Natural killer cell (primary cell): ENCODE results near the gene WRAP53. TPM values are rescaled to one million over a fixed set of nuclear protein-coding genes. Genes with fewer than 3 reads are reported as not detected.

Experiments
- ATAC-seq, 3 donors: fragments of 150-1000 bp in 2 of 3; fragments of 200-7000 bp in 1 of 3; cut with Tn5 transposase; 1 replicate in 1 of 3; 2 replicates in 2 of 3; pipeline ENCODE4 v1.10.0; 2021; ENCODE audit warnings: mild to moderate bottlenecking in 2 of 3, moderate library complexity in 2 of 3
- DNase-seq, 2 donors: peaks; one replicate each; pipeline versions ENCODE4 v3.0.0 to v3.0.0-alpha.2; 2013 to 2021; ENCODE audit warnings: mixed read lengths in 1 of 2
- H3K27ac ChIP-seq: one replicate; pipeline ENCODE4 v1.5.1; 2013; ENCODE audit warnings: mild to moderate bottlenecking, low read length
- H3K27me3 ChIP-seq: one replicate; pipeline ENCODE4 v1.6.1; 2013; ENCODE audit warnings: low read length; ENCODE audit not compliant: control insufficient read depth, insufficient read depth
- H3K36me3 ChIP-seq: one replicate; pipeline ENCODE4 v1.6.1; 2013; ENCODE audit warnings: low read length; ENCODE audit not compliant: control insufficient read depth, insufficient read depth
- H3K4me1 ChIP-seq: one replicate; pipeline ENCODE4 v1.6.1; 2013; ENCODE audit warnings: low read length; ENCODE audit not compliant: control insufficient read depth, insufficient read depth
- H3K4me3 ChIP-seq: one replicate; pipeline ENCODE4 v1.5.1; 2013; ENCODE audit warnings: low read length
- H3K9me3 ChIP-seq: one replicate; pipeline ENCODE4 v1.6.1; 2013; ENCODE audit warnings: low read length; ENCODE audit not compliant: control insufficient read depth, insufficient read depth
- H3K27ac Mint-ChIP-seq, 2 donors: one replicate each; pipeline ENCODE4 v1.8.0; 2022; ENCODE audit warnings: mild to moderate bottlenecking in 2 of 2, mixed read lengths in 2 of 2, moderate library complexity in 1 of 2
- H3K27me3 Mint-ChIP-seq, 2 donors: one replicate each; pipeline ENCODE4 v1.8.0; 2022; ENCODE audit warnings: low read depth in 2 of 2, mixed read lengths in 2 of 2
- H3K36me3 Mint-ChIP-seq: one replicate; pipeline ENCODE4 v1.8.0; 2022; ENCODE audit warnings: mixed read lengths
- H3K4me1 Mint-ChIP-seq, 2 donors: one replicate each; pipeline ENCODE4 v1.8.0; 2022; ENCODE audit warnings: mixed read lengths in 2 of 2
- H3K4me3 Mint-ChIP-seq: one replicate; pipeline ENCODE4 v1.8.0; 2022; ENCODE audit warnings: mild to moderate bottlenecking, moderate library complexity, mixed read lengths
- H3K9me3 Mint-ChIP-seq, 2 donors: one replicate each; pipeline ENCODE4 v1.8.0; 2022; ENCODE audit warnings: mixed read lengths in 2 of 2
- WGBS: methylation state at CpG from one replicate; pipeline ENCODE4 v1.1.7; 2013; ENCODE audit warnings: missing lambda C conversion rate; ENCODE audit not compliant: insufficient coverage; 5-methylcytosine and 5-hydroxymethylcytosine counted together
- intact Hi-C: fragments of 100-400 bp; cut with micrococcal nuclease; formaldehyde crosslinking; loops from one replicate; pipeline ENCODE4 v1.14.2; 2022
- total RNA-seq, 4 donors: library from RNA; stranded (reverse); fragments of 120-200 nt in 1 of 4; gene quantifications; one replicate each; pipeline versions ENCODE4 v1.2.3 to v1.2.4, GENCODE V29; 2013 to 2022
- TF ChIP-seq, protein P1 (sequence below): fragments of 200-600 bp; IDR thresholded peaks from one replicate; pipeline ENCODE4 v1.8.0; 2022; ENCODE audit warnings: antibody characterized with exemption

The WRAP53 gene
- total RNA-seq, 3 donors from 2014 or later (not counting 1 experiment from before 2014, with no cell fraction given), result 9.9 to 12.8 (median 12.0) TPM

DNA sequence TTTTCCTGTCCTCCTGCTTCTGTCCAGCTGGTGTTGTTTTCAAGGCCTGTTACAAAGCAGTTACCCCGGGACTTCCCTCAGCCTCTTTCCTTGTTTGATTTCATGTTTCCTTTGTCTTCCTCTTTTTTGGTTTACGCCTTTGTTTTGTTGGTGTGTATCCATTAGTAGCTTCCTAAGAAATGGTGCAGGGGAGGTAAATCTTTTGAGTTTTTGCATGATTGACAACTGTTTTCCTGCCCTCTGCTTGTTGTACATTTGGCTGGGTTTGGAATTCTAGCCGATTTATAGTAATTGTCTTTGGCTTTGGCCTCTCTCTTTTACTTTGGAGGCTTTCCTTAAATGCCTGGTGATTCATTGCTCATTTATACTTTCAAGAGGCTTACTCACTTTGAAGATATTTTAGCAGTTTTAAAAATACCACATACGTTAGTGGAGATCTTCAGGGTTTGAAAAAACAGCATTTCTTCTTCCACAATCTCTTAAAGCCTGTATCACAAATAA lies 62.1 kb downstream of the WRAP53 start:
- Mint-ChIP-seq H3K9me3 (no peaks in the 10 kb centered on the region), H3K27me3 (peaks cover 0 to 19% of the 10 kb centered on the region in 2 donors), H3K4me1 (no peaks in the 10 kb centered on the region), H3K36me3 (no peaks in the 10 kb centered on the region), H3K4me3 (no peak overlapping the region), H3K27ac (no peak overlapping the region)
- Histone ChIP-seq H3K36me3 (no peaks in the 10 kb centered on the region), H3K4me3 (no peak overlapping the region), H3K4me1 (no peaks in the 10 kb centered on the region), H3K9me3 (no peaks in the 10 kb centered on the region), H3K27me3 (no peaks in the 10 kb centered on the region), H3K27ac (no peak overlapping the region)
- intact Hi-C loops, result no loop called here
- TF ChIP-seq, protein P1, sequence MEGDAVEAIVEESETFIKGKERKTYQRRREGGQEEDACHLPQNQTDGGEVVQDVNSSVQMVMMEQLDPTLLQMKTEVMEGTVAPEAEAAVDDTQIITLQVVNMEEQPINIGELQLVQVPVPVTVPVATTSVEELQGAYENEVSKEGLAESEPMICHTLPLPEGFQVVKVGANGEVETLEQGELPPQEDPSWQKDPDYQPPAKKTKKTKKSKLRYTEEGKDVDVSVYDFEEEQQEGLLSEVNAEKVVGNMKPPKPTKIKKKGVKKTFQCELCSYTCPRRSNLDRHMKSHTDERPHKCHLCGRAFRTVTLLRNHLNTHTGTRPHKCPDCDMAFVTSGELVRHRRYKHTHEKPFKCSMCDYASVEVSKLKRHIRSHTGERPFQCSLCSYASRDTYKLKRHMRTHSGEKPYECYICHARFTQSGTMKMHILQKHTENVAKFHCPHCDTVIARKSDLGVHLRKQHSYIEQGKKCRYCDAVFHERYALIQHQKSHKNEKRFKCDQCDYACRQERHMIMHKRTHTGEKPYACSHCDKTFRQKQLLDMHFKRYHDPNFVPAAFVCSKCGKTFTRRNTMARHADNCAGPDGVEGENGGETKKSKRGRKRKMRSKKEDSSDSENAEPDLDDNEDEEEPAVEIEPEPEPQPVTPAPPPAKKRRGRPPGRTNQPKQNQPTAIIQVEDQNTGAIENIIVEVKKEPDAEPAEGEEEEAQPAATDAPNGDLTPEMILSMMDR, result no peak
- 83% methylated on average over 4 of the region's 4 CpGs for WGBS
- ATAC-seq (no peak), DNase-seq (no peak)

Other genes starting within 250 kb of the WRAP53 start
- gene FGF11, start 249.0 kb upstream of the WRAP53 start, total RNA-seq, result 1 to 10 TPM; 1.2 to 4.2 (median 1.9) TPM
- 10 to 100 TPM in 2 of 3 donors, 1 to 10 TPM in 1; 9.8 to 10.4 (median 10.2) TPM for gene CHRNB1, start 243.4 kb upstream of the WRAP53 start, total RNA-seq
- 10 to 100 TPM; 64.0 to 72.5 (median 68.4) TPM for gene ZBTB4, start 208.8 kb upstream of the WRAP53 start, total RNA-seq
- gene SLC35G6, start 207.0 kb upstream of the WRAP53 start, total RNA-seq, result not detected
- gene POLR2A, start 204.1 kb upstream of the WRAP53 start, total RNA-seq, result 100 to 1,000 TPM; 515 to 879 (median 524) TPM
- gene TNFSF12, start 139.4 kb upstream of the WRAP53 start, total RNA-seq, result 10 to 100 TPM; 49.1 to 62.6 (median 60.3) TPM
- 10 to 100 TPM in 1 of 3 donors, 1 to 10 TPM in 2; 2.7 to 11.1 (median 2.7) TPM for gene TNFSF13, start 129.7 kb upstream of the WRAP53 start, total RNA-seq
- gene SENP3, start 126.6 kb upstream of the WRAP53 start, total RNA-seq, result 10 to 100 TPM; 36.9 to 42.3 (median 39.1) TPM
- gene CD68, start 108.8 kb upstream of the WRAP53 start, total RNA-seq, result 10 to 100 TPM in 2 of 3 donors, 1 to 10 TPM in 1; 1.4 to 24.7 (median 13.0) TPM
- gene MPDU1, start 104.6 kb upstream of the WRAP53 start, total RNA-seq, result 10 to 100 TPM; 26.3 to 29.2 (median 27.1) TPM
- gene SOX15, start 98.4 kb upstream of the WRAP53 start, total RNA-seq, result under 1 TPM in 1 of 3 donors, not detected in 2; 0.27 TPM
- gene FXR2, start 73.6 kb upstream of the WRAP53 start, total RNA-seq, result 10 to 100 TPM; 23.7 to 40.2 (median 29.5) TPM
- gene SAT2, start 60.7 kb upstream of the WRAP53 start, total RNA-seq, result 10 to 100 TPM; 63.0 to 71.6 (median 70.1) TPM
- not detected for gene SHBG, start 58.3 kb upstream of the WRAP53 start, total RNA-seq
- gene ATP1B2, start 37.6 kb upstream of the WRAP53 start, total RNA-seq, result under 1 TPM in 2 of 3 donors, not detected in 1; 0.18 to 0.19 TPM
- gene TP53, start 987 bp upstream of the WRAP53 start, total RNA-seq, result 10 to 100 TPM; 56.5 to 65.5 (median 62.0) TPM
- not detected for gene EFNB3, start 16.7 kb downstream of the WRAP53 start, total RNA-seq
- under 1 TPM in 2 of 3 donors, not detected in 1; 0.05 to 0.07 TPM for gene DNAH2, start 29.3 kb downstream of the WRAP53 start, total RNA-seq
- 100 to 1,000 TPM; 104 to 165 (median 149) TPM for gene KDM6B, start 145.7 kb downstream of the WRAP53 start, total RNA-seq
- 10 to 100 TPM; 12.7 to 45.5 (median 27.6) TPM for gene TMEM88, start 166.6 kb downstream of the WRAP53 start, total RNA-seq
- gene NAA38, start 169.1 kb downstream of the WRAP53 start, total RNA-seq, result 10 to 100 TPM; 35.9 to 40.3 (median 37.3) TPM
- 10 to 100 TPM; 11.0 to 18.3 (median 11.5) TPM for gene CYB5D1, start 169.5 kb downstream of the WRAP53 start, total RNA-seq
- gene CHD3, start 200.3 kb downstream of the WRAP53 start, total RNA-seq, result 100 to 1,000 TPM; 215 to 275 (median 218) TPM
- gene RNF227, start 227.8 kb downstream of the WRAP53 start, total RNA-seq, result 1 to 10 TPM; 3.6 to 5.9 (median 4.7) TPM
- gene KCNAB3, start 241.4 kb downstream of the WRAP53 start, total RNA-seq, result 10 to 100 TPM in 1 of 3 donors, 1 to 10 TPM in 2; 7.9 to 11.7 (median 9.3) TPM
- 100 to 1,000 TPM; 122 to 144 (median 135) TPM for gene TRAPPC1, start 243.5 kb downstream of the WRAP53 start, total RNA-seq
- 10 to 100 TPM; 36.3 to 49.8 (median 45.2) TPM for gene CNTROB, start 243.7 kb downstream of the WRAP53 start, total RNA-seq